Measurements from ENCODE around the gene CUX1.

DNA sequence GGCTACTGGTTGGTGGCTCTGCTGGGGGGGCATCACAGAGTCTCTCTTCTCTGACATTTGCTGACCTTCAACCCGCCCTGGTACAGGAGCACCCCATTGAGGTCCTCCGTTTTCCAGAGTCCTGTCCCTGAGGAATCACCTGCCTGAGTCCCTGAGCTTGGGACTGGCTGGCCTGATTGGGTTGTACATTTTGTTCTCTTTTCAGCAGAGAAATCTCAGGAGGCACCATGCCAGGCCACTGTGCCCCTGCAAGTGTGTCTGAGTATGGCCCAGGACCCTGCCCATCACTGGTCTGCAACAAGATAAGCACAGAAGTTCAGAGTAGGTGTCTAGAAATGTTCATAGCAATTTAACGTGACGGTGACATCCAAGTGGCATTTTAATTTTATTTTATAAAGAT lies 131.2 kb downstream of the CUX1 start:
- no peak for TF ChIP-seq EGR1 (IDR thresholded peaks at IDR 0.05)
- TF ChIP-seq TAF1 (IDR thresholded peaks at IDR 0.05; ENCODE audit: low read depth), result no peak
- TF ChIP-seq REST (IDR thresholded peaks at IDR 0.05; ENCODE audit: low read depth), result no peak
